Frontal cortex (tissue), 4 donors: ENCODE results near the gene CYSRT1. TPM values are rescaled to one million over a fixed set of nuclear protein-coding genes. Genes with fewer than 3 reads are reported as not detected.

Source experiments
- DNase-seq, 2 donors: peaks; one replicate each; pipeline ENCODE4 v3.0.0; 2012; ENCODE audit warnings: low spot score in 2 of 2
- FAIRE-seq: peaks from 2 replicates; lab custom pipeline; 2012; peaks lifted over from hg19 to GRCh38; lab: Jason Lieb, UNC
- total RNA-seq: library from RNA; depleted of rRNA; stranded (reverse); fragments of >200 nt; gene quantifications from one replicate; pipeline ENCODE4 v1.2.3, GENCODE V29; 2014
- donor health status: control.
- donor health status: control.
- donor health status: control.

The CYSRT1 gene
- total RNA-seq = under 0.01 TPM

DNA sequence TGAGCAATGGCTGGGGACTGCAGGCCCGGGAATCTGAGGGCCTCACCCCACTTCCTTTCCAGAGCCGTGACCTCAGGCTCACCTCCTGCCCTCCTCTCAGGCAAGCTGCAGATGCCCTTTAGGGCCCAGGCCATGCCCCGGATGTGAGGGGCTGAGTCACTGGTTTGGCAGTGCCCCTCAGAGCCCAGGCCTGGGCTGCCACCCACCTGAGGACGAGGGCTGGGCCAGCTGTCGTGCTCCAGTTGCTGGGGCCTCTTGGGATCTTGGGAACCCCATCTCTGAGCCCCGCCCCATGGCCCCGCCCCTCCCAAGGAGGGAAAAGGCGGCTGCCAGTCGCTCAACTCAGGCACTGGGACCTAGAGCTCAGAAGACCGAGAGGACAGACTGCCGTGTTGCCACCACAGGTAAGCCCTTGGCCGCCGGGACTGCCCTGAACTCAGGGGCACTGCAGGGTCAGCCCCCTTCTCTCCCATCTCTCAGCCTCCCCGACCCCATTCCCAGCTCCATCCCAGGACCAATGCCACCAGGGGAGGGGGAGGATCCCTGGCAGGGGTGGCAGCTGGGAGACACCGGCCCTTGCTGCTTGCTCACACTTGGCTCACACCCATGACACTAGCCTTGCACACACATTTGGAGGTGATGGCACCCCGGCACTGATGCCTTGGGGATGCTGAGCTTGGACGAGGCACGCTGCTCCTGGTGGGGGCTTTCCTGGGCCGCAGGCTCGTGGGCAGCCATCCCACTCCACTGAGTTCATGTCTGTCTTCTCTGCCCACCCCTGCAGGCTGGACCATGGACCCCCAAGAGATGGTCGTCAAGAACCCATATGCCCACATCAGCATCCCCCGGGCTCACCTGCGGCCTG lies at the start of gene CYSRT1:
TSS of gene CYSRT1 (plus strand) at position 345 of the 865 bp plus-strand sequence. CDS start at position 793, 448 bp downstream.
- no peak for DNase-seq
- no peak for FAIRE-seq

DNA sequence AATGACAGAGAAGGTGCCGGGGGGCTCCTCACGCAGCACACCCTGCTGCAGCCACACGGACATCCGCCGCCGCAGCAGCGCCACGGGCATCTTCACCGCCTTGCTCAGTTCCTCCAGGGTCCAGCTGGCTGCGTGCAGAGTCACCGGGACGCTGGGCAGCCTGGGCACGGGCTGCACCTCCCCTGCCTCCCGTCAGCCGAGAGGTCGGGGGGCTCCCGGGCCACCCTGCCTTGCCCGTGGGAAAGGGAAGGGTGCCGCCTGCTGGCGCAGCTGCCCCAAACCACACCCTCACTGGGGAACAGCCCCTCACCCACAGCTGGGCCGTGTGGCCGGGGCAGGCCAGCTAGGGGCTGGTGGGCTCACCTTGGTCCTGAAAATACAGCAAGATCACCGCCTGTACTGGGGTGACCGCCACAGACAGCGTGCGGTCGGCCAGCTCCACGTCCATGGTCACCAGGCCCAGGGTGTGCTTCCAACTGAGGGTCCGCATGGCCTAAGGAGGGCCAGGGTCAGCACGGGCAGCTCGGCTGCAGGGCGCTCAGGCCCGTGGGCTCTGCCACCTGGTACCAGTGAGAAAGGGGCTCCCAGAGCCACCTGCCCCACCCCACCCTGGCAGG lies 49.5 kb upstream of the CYSRT1 start:
- DNase-seq (no peak), FAIRE-seq (no peak)

- no peak for FAIRE-seq
- DNase-seq = peak in 1 of 2 donors; percentile 79
Measured at GRCh38 chr9:137176302-137177182, 48.4 kb upstream of the CYSRT1 start.

- no peak for FAIRE-seq
- no peak for DNase-seq
Measured at GRCh38 chr9:137178201-137178938, 46.6 kb upstream of the CYSRT1 start.

- DNase-seq (no peak), FAIRE-seq (no peak)
Measured at GRCh38 chr9:137178939-137179630, 45.9 kb upstream of the CYSRT1 start.

- FAIRE-seq (no peak), DNase-seq (no peak)
Measured at GRCh38 chr9:137179761-137180160, 45.2 kb upstream of the CYSRT1 start.

- no peak for DNase-seq
- no peak for FAIRE-seq
Measured at GRCh38 chr9:137180491-137180890, 44.5 kb upstream of the CYSRT1 start.

DNA sequence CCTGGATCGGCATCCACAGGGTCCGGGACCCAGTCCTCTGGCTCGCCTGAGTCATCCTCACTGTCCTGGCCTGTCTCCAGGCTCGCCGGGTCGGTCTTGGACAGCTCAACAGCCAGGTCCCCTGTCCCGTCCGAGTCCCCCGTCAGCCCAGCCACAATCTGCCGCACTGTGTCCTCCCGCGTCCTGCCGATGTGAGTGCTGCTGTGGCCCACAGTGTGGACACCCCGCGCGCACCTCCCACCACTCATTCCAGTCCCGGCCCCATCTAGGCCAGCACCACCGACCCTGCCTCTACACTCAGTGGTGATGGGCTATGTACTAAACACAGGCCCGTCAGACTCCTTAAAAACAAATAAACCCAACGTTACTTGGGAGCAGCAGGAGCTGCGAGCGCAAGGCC lies 43.3 kb upstream of the CYSRT1 start:
- DNase-seq (no peak), FAIRE-seq (no peak)

DNA sequence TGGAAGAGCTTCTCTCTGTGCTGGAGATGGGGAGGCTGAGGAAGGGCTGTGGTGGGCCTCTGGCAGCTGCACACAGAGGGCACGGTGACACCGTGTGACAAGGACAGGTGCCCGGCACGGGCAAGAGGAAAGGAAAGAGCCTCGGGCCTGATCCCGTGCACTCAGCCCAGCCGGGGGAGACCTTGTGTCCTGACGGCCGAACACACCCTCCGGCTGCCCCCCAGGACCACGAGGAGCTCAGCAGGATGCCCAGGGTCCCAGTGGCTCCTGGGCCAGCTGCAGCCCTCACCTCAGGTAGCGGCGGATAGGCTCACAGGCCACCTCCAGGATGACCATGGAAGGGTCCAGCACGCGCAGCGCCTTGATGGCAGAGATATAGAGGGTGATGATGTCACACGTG lies 42.1 kb upstream of the CYSRT1 start:
- no peak for DNase-seq
- FAIRE-seq = no peak

DNA sequence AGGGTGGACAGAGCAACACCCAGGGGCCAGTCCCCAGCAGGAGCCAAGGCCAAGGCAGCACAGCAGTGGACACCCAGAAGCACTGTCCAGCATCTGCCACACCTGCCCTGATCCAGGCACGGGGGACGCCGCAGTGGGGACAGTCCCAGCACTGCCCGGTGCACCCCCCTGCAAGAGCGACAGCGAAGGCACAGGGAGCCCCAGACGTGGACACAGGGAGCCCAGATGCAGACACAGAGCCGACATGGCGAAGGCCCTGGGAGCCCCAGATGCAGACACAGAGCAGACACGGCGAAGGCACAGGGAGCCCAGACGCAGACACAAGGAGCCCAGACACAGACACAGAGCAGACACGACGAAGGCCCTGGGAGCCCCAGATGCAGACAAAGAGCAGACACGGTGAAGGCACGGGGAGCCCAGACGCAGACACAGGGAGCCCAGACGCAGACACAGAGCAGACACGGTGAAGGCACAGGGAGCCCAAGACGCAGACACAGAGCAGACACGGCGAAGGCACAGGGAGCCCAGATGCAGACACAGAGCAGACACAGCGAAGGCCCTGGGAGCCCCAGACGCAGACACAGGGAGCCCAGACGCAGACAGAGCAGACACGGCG lies 40.9 kb upstream of the CYSRT1 start:
- DNase-seq (no peak), FAIRE-seq (no peak)

GRCh38 chr9:137184881-137185660 lies 39.9 kb upstream of the CYSRT1 start:
- no peak for DNase-seq
- FAIRE-seq = no peak

- FAIRE-seq (no peak), DNase-seq (no peak)
Measured at GRCh38 chr9:137185921-137186320, 39.1 kb upstream of the CYSRT1 start.

DNA sequence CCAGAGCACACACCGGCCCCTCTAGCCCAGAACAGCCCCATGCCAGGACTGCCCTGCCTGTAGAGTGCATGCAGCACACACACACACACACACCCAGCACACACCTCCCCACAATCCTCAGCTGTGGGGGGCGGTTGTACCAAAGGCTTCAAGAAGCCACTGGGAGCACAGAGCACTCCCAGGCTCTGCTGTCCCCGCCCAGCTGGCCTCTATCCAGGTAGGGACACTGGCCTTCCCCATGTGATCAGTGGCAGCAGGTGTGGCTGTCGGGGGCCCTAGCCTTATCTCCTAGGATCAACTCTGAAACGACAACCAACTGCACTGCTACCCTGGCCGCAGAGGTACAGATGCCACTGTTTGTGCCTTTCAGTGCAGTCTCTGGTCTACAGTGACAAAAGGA lies 38.6 kb upstream of the CYSRT1 start:
- no peak for FAIRE-seq
- no peak for DNase-seq

DNA sequence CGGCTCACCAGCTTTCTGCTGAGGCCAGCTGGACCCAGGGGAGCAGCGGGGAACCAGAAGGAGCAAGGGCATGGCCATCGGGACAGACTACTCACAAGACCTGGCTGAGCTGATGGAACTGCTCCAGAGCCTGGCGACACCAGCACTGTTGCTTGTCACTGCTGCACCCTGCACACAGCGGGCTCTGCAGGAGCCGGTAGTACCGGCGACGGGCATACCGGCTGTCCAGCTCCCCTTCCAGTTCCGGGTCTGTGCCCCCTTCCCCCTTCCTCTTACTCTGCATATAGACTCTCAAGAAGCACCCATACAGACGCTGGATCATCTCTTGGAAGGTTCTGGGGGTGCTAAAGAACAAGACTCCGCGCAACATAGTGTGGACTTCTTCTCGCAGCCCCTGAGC lies 37.6 kb upstream of the CYSRT1 start:
- FAIRE-seq = no peak

DNA sequence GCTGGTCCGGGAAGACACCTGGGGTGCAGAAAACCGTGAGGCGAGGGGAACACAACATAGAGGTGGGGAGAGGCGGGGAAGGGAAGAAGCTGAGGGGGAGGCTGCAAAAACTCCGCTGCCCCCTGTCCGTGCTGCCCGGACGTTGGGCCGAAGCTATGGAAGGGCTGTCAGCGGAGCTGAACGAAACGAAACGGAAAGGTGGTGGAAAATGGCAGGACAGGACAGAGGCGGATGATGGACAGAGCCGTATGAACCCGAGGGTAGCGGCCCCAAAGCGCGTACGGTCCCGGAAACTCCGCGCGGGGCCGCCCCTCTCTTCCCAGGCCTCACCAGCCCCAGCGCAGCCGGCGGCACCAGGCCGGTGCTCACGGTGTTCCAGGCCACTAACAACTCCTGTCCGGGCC lies 36.9 kb upstream of the CYSRT1 start:
- no peak for FAIRE-seq

More for the DNA sequence above, 37.6 kb upstream of the CYSRT1 start:
- DNase-seq = no peak

DNA sequence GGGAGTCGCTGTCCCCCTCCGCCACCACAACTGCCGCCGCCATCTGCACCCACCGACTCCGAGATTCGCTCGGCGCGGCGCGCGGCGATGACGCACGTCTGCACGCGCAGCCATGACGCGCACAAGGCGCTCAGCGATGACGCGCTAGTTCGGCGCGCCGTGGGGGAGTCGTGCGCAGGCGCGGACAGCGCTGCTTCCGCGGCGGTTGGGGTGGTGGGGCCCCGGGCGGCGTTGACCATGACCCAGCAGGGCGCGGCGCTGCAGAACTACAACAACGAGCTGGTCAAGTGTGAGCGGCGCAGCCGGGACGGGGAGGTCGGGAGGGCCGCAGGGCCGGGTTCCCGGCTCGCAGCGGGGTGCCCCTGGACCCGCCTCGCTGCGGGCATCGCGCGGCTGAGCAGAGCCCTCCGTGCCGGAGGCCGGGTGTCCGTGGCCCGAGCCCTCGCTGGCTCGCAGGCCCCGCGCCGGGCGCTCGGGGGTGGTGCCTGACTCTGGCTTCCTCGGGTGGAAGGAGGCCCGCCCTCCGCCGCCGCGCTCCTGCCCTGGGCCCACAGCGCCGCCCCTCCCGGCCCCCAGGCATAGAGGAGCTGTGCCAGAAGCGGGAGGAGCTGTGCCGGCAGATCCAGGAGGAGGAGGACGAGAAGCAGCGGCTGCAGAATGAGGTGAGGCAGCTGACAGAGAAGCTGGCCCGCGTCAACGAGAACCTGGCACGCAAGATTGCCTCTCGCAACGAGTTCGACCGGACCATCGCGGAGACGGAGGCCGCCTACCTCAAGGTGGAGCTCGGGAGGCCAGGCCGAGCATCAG lies 36.3 kb upstream of the CYSRT1 start, which contains the start of the genes ANAPC2 and SSNA1:
TSS of gene ANAPC2 (minus strand) at position 71 of the 807 bp plus-strand sequence. CDS start at position 43, 28 bp downstream.
TSS of gene SSNA1 (plus strand) at position 187 of the 807 bp plus-strand sequence. CDS start at position 238, 51 bp downstream.
- peak; percentile 95 for DNase-seq
- FAIRE-seq = no peak

More for the DNA sequence above, 36.9 kb upstream of the CYSRT1 start:
- no peak for DNase-seq
